K562 (cell line): Measurements from ENCODE around the gene PLD3. TPM values are rescaled to one million over a fixed set of nuclear protein-coding genes. Genes with fewer than 3 reads are reported as not detected.

ENCODE experiments used
- ATAC-seq: fragments of 200-7000 bp; cut with Tn5 transposase; 3 replicates; pipeline ENCODE4 v1.9.1; 2020; ENCODE audit warnings: moderate library complexity
- BruUV-seq: library from RNA; stranded (reverse); fragments of 400-500 nt; replicated peaks from 2 replicates; lab custom pipeline; 2021; lab: Mats Ljungman, UMichigan
- CTCF ChIA-PET: fragments of 300-600 bp; formaldehyde crosslinking; extraction: SDS; loops from one replicate; lab custom pipeline; 2021; ENCODE audit warnings: low intra/inter-chr PET ratio; lab: Yijun Ruan, JAX
- POLR2A ChIA-PET: fragments of 300-600, 350-650 bp; sonication (Branson Sonifier 250); formaldehyde crosslinking; extraction: SDS; loops from one replicate; lab custom pipeline; 2021; ENCODE audit warnings: antibody characterized with exemption, inconsistent platforms; lab: Yijun Ruan, JAX
- DNase-seq, 4 experiments: peaks; one replicate each; pipeline versions ENCODE4 v3.0.0 to v3.0.0-alpha.2; 2011 to 2018; ENCODE audit warnings: low spot score in 3 of 4, mixed read lengths in 3 of 4; ENCODE audit errors: extremely low read depth in 1 of 4
- FAIRE-seq: peaks from 2 replicates; lab custom pipeline; 2011; peaks lifted over from hg19 to GRCh38; lab: Jason Lieb, UNC
- H2AFZ ChIP-seq: 2 replicates; pipeline ENCODE4 v1.6.0; 2011; ENCODE audit warnings: low read depth, low read length, control low read depth, inconsistent platforms
- H3K27ac ChIP-seq: fragments of 200-600 bp; 3 replicates; pipeline ENCODE4 v1.8.0; 2011; ENCODE audit warnings: low read depth, mild to moderate bottlenecking, control low read depth, inconsistent platforms, low read length, moderate library complexity, mixed read lengths; ENCODE audit errors: extremely low read depth
- H3K27me3 ChIP-seq, 2 experiments: fragments of 300-600 bp in 1 of 2; 2 replicates in 1 of 2; 3 replicates in 1 of 2; pipeline versions ENCODE4 v1.6.0 to v1.8.0; 2011; ENCODE audit warnings: inconsistent platforms in 2 of 2, low read length in 2 of 2, mild to moderate bottlenecking in 1 of 2, mixed read lengths in 1 of 2, moderate library complexity in 1 of 2; ENCODE audit not compliant: control insufficient read depth in 2 of 2, insufficient read depth in 2 of 2
- H3K36me3 ChIP-seq: fragments of 300-600 bp; 3 replicates; pipeline ENCODE4 v1.8.0; 2011; ENCODE audit warnings: mild to moderate bottlenecking, low read length, inconsistent platforms; ENCODE audit not compliant: control insufficient read depth, insufficient read depth
- H3K4me1 ChIP-seq, 2 experiments: fragments of 200-600 bp in 1 of 2; replicated peaks in 1 of 2; 2 replicates in 1 of 2; 3 replicates in 1 of 2; pipeline versions ENCODE4 v1.5.1 to v1.8.0; 2011; ENCODE audit warnings: inconsistent platforms in 2 of 2, low read length in 2 of 2, mild to moderate bottlenecking in 1 of 2, mixed read lengths in 1 of 2, moderate library complexity in 1 of 2; ENCODE audit not compliant: control insufficient read depth in 2 of 2, insufficient read depth in 2 of 2
- H3K4me2 ChIP-seq: 2 replicates; pipeline ENCODE4 v1.6.1; 2011; ENCODE audit warnings: low read length, control low read depth, inconsistent platforms, mixed read lengths; ENCODE audit not compliant: insufficient read depth
- H3K4me3 ChIP-seq: fragments of 200-600 bp; sonication (generic), shearing (Covaris generic); 2 replicates; pipeline ENCODE4 v1.5.1; 2016; ENCODE audit warnings: control low read depth, inconsistent platforms
- H3K79me2 ChIP-seq: fragments of 200-600 bp; 3 replicates; pipeline ENCODE4 v1.8.0; 2011; ENCODE audit warnings: low read length, inconsistent platforms; ENCODE audit not compliant: control insufficient read depth, insufficient read depth
- H3K9ac ChIP-seq, 2 experiments: 2 replicates each; pipeline versions ENCODE4 v1.6.0 to v1.6.1; 2011; ENCODE audit warnings: low read depth in 2 of 2, low read length in 2 of 2, control low read depth in 1 of 2, inconsistent platforms in 1 of 2, mild to moderate bottlenecking in 1 of 2, mixed read lengths in 1 of 2; ENCODE audit not compliant: insufficient read depth in 1 of 2
- H3K9me1 ChIP-seq: one replicate; pipeline ENCODE4 v1.6.0; 2011; ENCODE audit warnings: inconsistent platforms, mild to moderate bottlenecking, low read length, moderate library complexity; ENCODE audit not compliant: control insufficient read depth, insufficient read depth
- H3K9me3 ChIP-seq: replicated peaks from 2 replicates; pipeline ENCODE4 v1.5.1; 2011; ENCODE audit warnings: low read depth, low read length, inconsistent platforms; ENCODE audit not compliant: control insufficient read depth, insufficient read depth
- H4K20me1 ChIP-seq: replicated peaks from 2 replicates; pipeline ENCODE4 v1.6.1; 2011; ENCODE audit warnings: low read length, inconsistent platforms, mixed read lengths; ENCODE audit not compliant: control insufficient read depth, insufficient read depth
- CBFA2T2 ChIP-seq: fragments of 450-650 bp; conservative IDR thresholded peaks from 2 replicates; pipeline ENCODE4 v1.6.1; 2017; ENCODE audit warnings: mild to moderate bottlenecking
- ERF ChIP-seq: fragments of 450-650 bp; formaldehyde crosslinking; IDR thresholded peaks from 2 replicates; pipeline ENCODE4 v1.4.0; 2020; ENCODE audit warnings: mild to moderate bottlenecking, mixed read lengths
- KAT8 ChIP-seq: fragments of 450-650 bp; IDR thresholded peaks from 2 replicates; pipeline ENCODE4 v1.6.1; 2016; ENCODE audit warnings: low read depth, mild to moderate bottlenecking
- TRIM28 ChIP-seq: fragments of 450-650 bp; IDR thresholded peaks from 2 replicates; pipeline ENCODE4 v1.6.1; 2017
- ZFP1 ChIP-seq: fragments of 450-650 bp; formaldehyde crosslinking; IDR thresholded peaks from 2 replicates; pipeline ENCODE4 v1.4.0; 2020; ENCODE audit warnings: mild to moderate bottlenecking, mixed read lengths
- ZNF121 ChIP-seq: sonication (generic); formaldehyde crosslinking; conservative IDR thresholded peaks from 2 replicates; pipeline ENCODE4 v1.8.0; 2022; ENCODE audit warnings: missing genetic modification reagents
- WGBS: fragments of 100-300 bp; shearing (Covaris generic); methylation state at CpG from one replicate; pipeline ENCODE4 v1.1.6; 2016; ENCODE audit warnings: low coverage, mixed read lengths; ENCODE audit not compliant: insufficient coverage; ENCODE audit errors: missing lambda C conversion rate; 5-methylcytosine and 5-hydroxymethylcytosine counted together
- in situ Hi-C: fragments of 300-500 bp; cut with MboI; formaldehyde crosslinking; loops from 4 replicates; pipeline ENCODE4 v1.15.0; 2018; ENCODE audit warnings: inconsistent platforms, mixed read lengths
- intact Hi-C: fragments of 100-400 bp; cut with micrococcal nuclease; formaldehyde crosslinking; loops from 2 replicates; pipeline ENCODE4 v1.14.2; 2022
- polyA plus RNA-seq, 8 experiments: library from polyadenylated mRNA; depleted of rRNA in 4 of 8; stranded (reverse) in 5 of 8; unstranded in 3 of 8; fragments of >200 nt; fragmentation: Nextera tagmentation in 2 of 8; fragmentation: Illumina TruSeq in 1 of 8; extraction: Ambion mirVana in 2 of 8; extraction: Trizol in 1 of 8; gene quantifications; 2 replicates each; pipeline versions ENCODE4 v1.2.1 to v1.2.3, GENCODE V29; 2011 to 2014; ENCODE audit warnings: inconsistent platforms in 1 of 8, missing spikeins in 1 of 8
- total RNA-seq, 7 experiments: library from RNA; depleted of rRNA in 6 of 7; stranded (reverse); fragments of >200 nt in 6 of 7; fragmentation: Illumina TruSeq in 2 of 7; extraction: Trizol in 2 of 7; gene quantifications; 2 replicates each; pipeline versions ENCODE4 v1.2.1 to v1.2.3, GENCODE V29; 2011 to 2021; ENCODE audit warnings: low replicate concordance in 1 of 7
- TF ChIP-seq, protein P1 (sequence below): fragments of 450-650 bp; formaldehyde crosslinking; IDR thresholded peaks from 2 replicates; pipeline ENCODE4 v1.4.0; 2020; ENCODE audit warnings: mild to moderate bottlenecking, moderate library complexity
- TF ChIP-seq, protein P2 (sequence below): fragments of 250-450 bp; sonication (Bioruptor Pico); IDR thresholded peaks from 2 replicates; pipeline ENCODE4 v1.4.0; 2020
- TF ChIP-seq, protein P3 (sequence below): fragments of 450-650 bp; IDR thresholded peaks from 2 replicates; pipeline ENCODE4 v1.6.1; 2016; ENCODE audit warnings: antibody characterized with exemption

Gene PLD3
- total and polyA plus RNA-seq, 9 of the 15 experiments (the other 6 are each of a cell fraction or from before 2014, with no cell fraction given) = 2.3 to 128 (median 72.7) TPM

DNA sequence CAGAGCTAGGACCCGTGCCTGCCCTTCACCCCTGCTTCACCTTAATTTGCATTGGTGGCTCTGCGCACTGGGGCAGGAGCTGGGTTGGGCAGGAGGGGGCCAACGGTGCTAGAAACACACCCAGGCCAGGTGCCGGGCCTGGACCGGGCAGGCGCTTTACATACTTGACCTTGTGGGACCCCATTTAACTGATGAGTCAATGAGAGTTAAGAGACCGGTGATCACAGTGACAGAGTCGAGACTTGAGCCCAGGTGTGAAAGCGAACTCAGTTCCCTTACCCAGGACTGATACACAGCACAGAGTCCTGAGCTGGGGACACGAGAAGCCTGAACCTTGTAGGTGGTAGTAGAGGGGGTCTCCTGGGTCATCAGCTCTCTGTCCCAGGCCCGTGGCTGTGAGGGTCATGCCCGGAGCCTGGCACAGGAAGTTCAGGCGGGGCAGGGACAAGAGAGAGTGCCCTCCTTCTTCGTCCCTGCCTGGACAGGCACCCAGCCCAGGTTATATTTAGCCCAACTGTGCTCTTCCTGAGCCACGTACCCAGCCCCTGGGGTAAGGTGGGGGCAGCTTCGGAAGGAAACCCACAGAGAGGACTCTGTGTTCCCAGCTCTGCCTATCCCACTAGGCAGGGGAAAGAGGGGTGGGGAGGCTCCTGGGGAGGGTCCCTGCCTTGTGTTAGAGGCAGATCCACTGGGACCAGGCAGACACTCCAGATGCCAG is 62.8 kb downstream of the PLD3 start:
- Histone ChIP-seq H3K4me3 (no peak overlapping the region), H2AFZ (no peak overlapping the region), H3K4me1 (peaks cover 21 to 54% of the 10 kb centered on the region in 2 experiments; a peak in 4 of 5 replicates), H3K27ac (peak overlapping the region; percentile 10; the same call in 1 of the 3 replicates), H3K9ac (peak overlapping the region in 1 of 2 experiments; percentile 82; a peak in 2 of 4 replicates), H3K9me3 (no peaks in the 10 kb centered on the region), H3K79me2 (no peaks in the 10 kb centered on the region), H3K36me3 (no peaks in the 10 kb centered on the region), H3K4me2 (no peak overlapping the region), H4K20me1 (no peaks in the 10 kb centered on the region), H3K9me1 (no peaks in the 10 kb centered on the region), H3K27me3 (no peaks in the 10 kb centered on the region)
- FAIRE-seq (no peak), DNase-seq (peak in 1 of 4 experiments; percentile 11), ATAC-seq (peak; percentile 17)
- WGBS = 65% methylated on average over 16 of the region's 16 CpGs
- CTCF ChIA-PET = no interaction called here
- no peak for TF ChIP-seq ZNF121
- no peak for TF ChIP-seq KAT8
- TF ChIP-seq, protein P1, sequence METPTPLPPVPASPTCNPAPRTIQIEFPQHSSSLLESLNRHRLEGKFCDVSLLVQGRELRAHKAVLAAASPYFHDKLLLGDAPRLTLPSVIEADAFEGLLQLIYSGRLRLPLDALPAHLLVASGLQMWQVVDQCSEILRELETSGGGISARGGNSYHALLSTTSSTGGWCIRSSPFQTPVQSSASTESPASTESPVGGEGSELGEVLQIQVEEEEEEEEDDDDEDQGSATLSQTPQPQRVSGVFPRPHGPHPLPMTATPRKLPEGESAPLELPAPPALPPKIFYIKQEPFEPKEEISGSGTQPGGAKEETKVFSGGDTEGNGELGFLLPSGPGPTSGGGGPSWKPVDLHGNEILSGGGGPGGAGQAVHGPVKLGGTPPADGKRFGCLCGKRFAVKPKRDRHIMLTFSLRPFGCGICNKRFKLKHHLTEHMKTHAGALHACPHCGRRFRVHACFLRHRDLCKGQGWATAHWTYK (CRISPR knock-in tag) = no peak
- TF ChIP-seq, protein P2, sequence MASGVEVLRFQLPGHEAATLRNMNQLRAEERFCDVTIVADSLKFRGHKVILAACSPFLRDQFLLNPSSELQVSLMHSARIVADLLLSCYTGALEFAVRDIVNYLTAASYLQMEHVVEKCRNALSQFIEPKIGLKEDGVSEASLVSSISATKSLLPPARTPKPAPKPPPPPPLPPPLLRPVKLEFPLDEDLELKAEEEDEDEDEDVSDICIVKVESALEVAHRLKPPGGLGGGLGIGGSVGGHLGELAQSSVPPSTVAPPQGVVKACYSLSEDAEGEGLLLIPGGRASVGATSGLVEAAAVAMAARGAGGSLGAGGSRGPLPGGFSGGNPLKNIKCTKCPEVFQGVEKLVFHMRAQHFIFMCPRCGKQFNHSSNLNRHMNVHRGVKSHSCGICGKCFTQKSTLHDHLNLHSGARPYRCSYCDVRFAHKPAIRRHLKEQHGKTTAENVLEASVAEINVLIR (CRISPR knock-in tag) = no peak
- no peak for TF ChIP-seq TRIM28
- TF ChIP-seq ZFP1 (CRISPR knock-in tag) = no peak
- no peak for TF ChIP-seq ERF
- TF ChIP-seq, protein P3, sequence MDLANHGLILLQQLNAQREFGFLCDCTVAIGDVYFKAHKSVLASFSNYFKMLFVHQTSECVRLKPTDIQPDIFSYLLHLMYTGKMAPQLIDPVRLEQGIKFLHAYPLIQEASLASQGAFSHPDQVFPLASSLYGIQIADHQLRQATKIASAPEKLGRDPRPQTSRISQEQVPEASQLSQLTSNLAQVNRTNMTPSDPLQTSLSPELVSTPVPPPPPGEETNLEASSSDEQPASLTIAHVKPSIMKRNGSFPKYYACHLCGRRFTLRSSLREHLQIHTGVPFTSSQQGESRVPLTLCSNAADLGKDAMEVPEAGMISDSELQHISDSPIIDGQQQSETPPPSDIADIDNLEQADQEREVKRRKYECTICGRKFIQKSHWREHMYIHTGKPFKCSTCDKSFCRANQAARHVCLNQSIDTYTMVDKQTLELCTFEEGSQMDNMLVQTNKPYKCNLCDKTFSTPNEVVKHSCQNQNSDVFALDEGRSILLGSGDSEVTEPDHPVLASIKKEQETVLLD = no peak
- no peak for TF ChIP-seq CBFA2T2
- no TSS peak for BruUV-seq
- intact Hi-C loops = no loop called here
- POLR2A ChIA-PET = interaction anchor here (0.5 to 1.8 kb wide), 3 partner anchors 9 to 15 kb away, joined by 3 to 7 read pairs (median 4); partner anchors contain the start of gene SERTAD1
- in situ Hi-C loops = no loop called here
